NCI-H524 (cell line): ENCODE results near the gene TXNL4B.

Experiments
- DNase-seq, 2 experiments: peaks; one replicate each; lab custom pipeline; 2025; lab: John Stamatoyannopoulos, UW

The TXNL4B gene

DNA sequence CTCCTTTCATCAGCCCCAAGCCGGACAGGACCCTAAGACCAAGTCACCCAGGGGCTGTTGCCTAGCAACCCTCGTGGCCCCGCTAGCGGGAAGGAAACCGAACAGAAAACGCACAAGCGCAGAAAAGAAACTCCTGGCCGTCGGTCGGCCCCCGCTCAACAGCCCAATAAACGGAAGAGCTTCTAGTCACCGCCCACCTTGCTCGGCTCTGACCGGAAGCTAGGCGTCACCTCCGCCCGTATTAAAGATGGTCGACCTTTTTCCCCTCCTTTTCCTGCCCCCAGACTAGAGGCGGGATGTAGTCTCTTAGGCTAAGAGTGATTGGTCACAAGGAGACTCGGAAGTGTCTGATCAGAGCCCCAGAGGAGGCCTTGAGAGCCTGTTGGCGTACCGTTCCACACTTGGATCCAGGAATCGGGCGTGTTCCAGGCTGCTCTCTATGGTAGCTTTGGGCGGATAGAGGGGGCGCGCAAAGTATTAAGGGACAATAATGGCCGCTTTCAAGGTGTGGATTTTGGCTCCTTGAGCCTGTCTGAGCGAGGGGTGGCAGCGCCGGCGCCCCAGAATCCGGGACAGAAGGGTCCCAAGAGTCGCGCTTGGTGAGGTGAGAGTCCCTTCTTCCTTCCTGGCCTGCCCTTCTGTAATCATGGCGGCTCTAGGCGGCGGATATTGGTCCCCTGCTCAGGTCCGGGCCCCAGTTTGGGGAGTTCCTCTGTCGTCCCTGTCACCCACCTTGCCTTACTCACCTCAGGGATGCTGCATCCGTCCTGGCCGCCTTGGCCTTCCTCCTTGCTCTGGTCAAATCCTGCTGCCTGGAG lies at the start of gene TXNL4B, which contains the start of gene DHX38:
Gene TXNL4B, minus strand, starts transcription at position 173 of the 818 bp plus-strand sequence. CDS start 2,871 bp downstream, outside the sequence.
Gene DHX38, plus strand, starts transcription at position 400 of the 818 bp plus-strand sequence. CDS start 2,311 bp downstream, outside the sequence.
- peak; percentile 100 for DNase-seq

DNA sequence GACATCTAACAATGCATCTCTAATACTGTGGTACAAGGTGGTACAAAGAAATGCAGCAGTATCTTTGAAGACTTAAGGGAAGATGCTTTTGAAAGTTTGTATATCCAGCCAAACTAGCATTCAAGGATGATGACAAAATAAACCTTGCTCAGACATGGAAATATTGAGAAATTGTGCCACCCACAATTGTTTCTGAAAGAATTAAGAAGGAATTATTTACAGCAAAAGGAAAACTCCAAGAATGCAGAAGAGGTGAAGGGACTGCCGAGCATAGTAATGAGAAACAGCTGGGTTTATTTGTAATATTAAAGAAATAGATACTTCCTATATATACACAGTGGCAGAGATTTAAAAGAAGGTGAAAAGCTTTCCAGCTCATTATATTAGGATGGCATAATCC lies 49.1 kb upstream of the TXNL4B start:
- no peak for DNase-seq

DNA sequence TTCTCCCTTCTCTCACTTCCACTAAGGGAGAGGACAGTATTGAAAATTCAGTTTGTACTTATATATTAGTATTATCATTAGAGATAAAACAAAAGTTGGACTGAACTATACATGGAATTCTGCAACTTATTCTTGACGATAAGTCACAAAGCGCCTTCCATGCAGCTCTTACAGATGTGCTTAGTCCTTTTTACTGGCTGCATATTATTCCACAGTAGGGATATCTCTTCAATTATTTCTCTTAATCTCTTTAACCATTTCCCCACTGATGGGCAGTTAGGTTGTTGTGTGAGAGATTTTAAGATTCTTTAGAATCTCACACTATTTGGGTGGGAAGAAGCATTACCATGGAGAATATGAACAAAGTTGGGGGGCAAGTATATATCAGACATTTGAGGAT lies 46.5 kb upstream of the TXNL4B start:
- DNase-seq, result no peak

DNA sequence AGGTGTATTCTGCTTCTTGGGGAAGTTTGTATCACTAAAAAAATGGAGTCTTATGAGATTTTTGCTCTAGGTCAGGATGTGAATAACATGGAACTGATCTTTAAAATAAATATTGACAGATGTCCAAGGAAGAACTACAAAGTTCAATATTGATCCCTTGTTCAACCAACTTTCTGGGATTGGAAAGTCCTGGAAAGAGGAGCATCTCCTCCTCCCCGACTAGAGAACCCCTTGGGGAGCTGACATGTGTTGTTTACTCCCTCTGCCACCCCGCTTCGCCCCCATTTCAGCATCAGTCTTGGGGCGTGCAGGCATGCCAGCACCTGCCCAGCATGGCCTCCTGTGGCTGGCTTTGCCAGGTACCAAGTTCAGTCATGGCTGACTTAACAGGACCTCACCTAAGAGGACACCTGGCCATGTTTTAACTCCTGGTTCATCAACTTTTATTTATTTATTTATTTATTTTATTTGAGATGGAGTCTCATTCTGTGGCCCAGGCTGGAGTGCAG lies 44.7 kb upstream of the TXNL4B start:
- no peak for DNase-seq

DNA sequence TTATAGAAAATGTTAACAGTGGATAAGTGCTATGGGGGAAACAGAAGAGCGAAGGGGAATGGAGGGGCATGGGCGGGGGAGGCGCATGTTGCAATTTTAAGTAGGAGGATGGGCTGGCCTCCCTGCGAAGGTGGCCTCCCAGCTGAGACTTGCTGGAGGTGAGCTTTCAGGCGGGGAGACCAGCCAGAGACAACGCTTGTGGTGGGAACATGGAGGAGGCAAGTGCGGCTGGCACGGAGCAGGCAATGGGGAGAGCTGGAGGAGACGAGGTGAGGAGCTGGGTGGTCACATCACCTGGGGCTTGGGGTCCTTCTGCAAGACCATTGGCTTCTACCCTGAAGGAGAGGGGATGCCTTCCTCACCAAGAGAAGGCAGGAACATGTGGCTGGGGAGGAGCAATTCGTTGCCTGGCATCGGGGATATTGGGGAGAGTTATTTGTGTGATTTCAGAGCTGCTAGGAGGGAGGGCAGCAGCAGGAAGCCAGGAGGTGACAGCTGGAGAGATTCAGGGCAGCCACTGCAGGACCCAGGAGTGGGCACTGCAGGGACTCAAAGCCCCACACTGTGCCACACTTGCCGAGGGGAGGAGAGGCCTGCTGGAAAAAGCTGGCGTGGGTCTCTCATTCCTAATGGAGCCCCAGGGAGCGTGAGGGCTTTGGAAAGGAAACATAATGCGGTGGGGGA lies 44.1 kb upstream of the TXNL4B start:
- DNase-seq, result peak in 1 of 2 experiments; percentile 68

DNA sequence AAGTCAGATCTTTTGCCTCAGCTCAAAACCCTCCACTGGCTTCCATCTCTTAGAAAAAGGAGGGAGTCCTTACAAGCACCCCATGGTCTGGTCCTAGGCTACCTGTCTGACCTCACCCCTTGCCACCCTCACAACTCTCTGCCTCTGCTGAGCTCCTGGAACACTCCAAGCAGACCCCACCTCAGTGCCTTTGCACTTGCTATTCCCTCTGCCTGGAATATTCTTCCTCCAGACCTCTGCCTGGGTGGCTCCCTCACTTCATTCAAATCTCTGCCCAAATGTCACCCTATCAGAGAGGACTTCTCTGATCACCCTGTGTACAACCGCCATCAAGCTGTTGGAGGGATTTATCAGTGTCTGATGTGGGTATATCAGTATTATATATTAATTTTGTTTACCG lies 41.1 kb upstream of the TXNL4B start:
- DNase-seq, result no peak

DNA sequence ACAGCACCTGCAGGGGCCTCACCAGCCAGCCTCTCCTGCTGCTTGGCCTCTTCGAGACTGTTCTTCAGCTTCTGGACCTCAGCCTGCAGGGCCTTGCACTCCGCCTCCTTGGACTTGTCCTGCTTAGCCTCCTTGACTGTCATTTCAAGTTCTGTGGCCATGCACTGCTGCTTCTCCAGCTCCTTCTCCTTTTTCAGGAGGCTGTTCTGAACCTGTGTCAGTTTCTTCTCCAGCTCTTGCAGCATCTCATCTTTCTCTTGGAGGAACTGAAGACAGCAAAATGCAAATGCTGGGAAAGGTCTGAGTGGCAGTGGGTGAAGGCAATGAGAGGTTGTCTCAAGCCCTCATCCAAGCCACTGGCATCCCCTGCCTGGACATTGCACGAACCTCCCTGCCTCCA lies 39.3 kb upstream of the TXNL4B start:
- no peak for DNase-seq

DNA sequence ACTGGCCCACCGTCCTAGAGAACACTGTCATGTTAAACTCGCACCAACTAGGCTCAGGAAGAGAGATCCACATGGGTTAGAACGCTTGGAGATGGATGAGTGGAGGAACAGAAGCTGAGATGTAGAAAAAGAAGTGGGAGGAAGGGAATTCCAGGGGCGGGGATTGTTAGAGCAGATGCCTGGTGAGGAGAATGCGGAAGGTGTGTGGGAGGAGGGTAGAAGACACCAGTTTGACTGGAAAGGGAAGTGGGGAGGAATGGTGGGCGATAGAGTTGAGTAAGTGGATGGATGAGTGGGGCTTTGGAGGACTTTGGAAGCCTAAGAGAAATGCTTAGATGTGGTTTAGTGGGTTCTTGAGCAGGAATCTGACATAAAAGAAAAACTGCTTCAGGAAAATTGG lies 37.6 kb upstream of the TXNL4B start:
- DNase-seq, result no peak

DNA sequence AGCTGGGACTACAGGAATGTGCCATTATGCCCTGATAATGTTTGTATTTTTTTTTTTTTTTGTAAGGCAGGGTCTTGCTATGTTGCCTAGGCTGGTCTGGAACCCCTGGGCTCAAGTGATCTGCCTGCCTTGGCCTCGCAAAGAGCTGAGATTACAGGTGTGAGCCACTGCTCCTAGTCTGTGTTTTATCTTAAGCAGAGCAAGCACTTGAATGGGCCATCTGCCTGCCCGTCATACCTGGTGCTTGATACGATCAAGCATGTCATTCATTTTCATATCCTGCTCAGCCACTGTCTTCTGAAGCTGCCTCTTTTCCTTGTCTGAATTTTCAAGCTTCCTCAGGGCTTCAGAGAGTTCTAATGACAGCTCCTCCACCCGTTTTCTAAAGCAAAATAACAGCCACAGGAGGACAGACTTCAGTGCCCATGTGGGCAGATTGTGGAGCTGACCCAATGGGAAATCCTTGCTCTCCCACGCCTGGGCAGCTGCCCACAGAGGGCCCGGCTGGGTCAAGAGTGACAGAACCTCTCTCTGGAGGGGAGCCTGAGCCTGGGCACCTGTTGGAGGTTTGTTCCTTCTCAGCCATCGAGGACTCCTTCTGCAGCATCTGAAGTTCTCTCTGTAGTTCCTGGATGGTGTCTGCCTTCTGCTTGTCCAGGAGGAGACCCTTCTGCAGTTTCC lies 36.7 kb upstream of the TXNL4B start:
- peak in 1 of 2 experiments; percentile 72 for DNase-seq

DNA sequence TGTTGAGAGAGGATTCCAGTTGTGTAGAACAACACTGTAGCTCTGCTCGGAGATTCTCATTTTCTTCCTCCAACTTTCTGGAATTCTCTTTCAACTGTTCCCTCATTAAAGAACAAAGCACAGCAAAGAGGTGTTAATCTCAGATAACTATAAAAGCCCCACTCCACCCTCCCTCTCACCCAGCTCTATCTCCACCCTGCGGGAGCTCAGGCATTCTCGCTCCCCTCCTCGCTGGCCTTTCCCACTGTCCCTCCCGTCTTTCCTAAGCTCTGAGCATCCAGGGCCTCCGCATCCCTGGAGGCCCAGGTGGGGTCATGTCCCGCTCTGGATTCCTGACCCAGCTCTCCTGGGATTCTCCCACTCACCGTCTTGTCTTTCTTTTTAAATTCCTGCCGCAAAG lies 35.3 kb upstream of the TXNL4B start:
- DNase-seq, result no peak

DNA sequence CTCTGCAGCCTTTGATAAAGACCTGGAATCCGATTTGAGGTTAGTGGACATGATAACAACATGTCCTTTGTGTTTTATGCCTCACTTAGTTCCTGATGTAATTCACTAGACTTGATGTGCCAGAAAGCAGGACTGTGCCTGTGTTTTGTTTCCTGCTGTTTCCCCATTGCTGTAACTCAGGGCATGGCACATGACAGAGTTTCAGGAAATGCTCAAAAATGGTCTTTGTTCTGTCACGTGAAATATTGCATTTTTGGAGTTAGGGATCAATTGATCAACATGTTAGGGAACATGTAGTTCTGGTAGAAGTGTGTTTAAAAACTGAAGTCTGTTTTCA lies 33.0 kb upstream of the TXNL4B start:
- DNase-seq, result no peak

DNA sequence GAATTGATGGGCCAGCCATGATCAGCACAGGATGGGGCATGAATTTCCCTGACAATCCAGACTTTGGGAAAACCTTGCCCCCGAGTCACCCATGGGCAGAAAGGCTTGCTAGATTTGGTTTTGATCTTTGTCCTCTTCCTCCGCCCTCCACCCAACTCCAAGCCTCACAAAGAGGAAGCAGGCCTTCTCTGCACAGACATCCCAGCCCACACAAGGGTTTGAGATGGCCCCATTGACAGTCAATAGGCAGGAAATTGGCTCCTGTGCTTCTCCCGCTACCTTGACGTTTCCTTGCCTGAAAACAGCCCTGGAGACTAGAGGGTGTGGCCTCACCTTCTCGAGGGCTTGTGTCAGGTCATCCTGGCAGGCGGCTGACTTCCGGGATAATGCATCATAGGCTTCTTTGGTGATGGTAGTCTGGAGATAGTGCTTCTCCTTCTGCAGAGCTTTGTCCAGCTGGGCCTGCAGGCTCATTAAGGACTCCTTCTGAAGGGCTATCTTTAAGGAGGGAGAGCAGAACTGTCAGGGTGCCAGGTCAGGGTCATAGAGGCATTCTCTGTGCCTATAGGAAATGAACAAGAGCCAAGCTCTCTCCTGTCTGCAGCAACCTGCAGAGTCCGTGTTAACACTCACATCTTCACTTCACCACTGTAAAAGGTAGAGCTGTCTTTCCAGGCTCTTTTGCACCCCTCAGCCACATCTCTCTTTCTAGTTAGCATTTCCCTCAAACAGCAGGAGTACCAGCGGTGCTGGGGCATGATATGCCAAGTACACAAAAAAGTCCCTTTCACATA lies 32.4 kb upstream of the TXNL4B start:
- DNase-seq, result no peak

DNA sequence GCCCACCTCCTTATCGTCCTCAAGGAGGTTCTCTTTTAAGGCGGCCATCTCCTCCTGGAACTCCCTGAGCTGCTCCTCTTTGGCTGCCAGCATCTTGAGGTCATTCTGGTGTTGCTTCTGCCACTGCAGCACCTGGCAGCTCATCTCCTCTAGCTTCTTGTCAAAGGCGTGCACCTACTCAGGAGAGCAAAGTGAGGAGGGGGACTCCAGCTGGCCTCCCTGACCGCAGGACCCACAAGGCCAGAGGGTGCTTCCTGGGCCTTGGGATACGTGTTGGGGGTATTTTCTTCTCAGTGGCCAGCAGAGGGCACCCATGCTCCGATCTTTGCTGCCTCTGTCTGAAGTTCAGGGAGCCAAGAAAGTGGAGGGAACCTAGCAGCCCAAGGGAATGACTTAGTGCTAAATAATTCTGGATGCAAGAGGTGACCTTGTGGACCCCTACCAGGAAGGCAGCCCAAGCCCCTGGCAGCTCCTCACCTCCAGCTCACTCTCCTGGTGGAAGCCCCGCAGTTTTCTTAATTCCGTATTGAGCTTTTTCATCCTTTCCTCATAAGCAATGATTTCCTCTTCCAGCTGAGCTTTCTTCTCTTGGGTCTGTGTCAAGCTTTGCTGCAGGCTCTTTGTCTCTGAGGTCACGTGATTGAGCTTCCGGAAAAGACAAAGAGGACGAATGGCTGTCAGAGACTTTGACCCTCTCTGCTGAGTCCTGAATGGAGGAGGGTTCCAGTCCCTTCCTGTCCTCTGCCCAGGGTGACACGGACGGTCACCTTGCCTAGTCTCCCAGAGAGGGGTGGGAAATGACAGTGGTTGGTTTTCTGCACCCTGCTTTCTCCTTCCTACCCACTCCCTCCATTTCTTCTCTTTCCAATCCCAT lies 31.6 kb upstream of the TXNL4B start:
- peak; percentile 78 to 80 for DNase-seq

DNA sequence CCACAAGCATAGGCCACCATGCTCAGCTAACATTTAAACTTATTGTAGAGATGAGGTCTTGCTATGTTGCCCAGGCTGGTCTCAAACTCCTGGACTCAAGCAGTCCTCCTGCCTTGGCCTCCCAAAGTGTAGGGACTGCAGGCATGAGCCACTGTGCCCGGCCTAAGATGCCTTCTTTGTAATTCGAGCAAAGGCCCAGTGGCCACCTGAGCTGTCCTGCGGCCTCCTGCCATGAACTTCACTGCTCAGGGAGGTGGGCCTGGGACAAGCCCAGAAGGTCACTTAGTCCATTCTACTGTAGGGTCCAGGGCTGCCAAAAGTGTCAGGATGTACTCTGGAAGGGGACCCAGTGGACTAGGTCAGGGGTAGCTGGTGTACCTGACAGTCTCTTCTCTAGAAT lies 30.7 kb upstream of the TXNL4B start:
- DNase-seq, result no peak

DNA sequence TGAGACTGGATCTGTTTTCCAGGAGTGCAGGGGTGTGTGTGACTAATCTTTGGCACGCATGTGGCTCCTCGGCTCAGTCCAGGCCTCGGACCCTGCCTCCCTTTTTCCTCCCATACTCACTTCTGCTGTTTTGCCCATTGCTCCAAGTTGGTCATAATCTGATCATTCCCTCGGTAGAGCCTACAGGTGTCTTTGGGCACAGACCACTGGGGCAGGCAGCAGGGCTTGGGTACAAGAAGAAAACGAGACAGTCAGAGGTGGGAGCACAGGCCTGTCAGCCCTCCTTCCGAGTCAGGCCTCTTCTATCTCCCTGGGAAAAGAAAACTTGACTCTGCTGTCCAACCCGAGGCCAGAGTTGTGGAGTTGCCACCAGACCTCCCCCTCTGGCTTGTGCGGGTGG lies 30.0 kb upstream of the TXNL4B start:
- DNase-seq, result no peak

DNA sequence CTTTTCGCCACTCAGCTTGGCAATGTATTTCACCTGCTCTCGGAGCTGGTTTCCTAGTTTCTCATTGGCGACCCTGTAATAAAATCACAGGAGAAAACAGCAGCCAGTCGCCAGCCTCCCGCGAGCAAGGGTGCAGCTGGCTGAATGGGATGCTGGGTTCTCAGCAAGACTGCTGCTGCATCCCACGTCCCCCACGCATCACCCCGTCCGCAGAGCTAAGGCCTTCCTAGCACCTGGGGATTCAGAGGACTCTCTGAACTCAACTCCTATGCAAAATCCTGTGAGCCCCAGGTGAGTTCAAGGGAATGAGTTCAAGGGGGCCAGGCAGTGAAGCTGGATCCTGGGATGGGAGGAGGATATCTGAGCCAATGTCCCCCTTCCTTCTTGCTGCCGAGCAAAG lies 29.5 kb upstream of the TXNL4B start:
- no peak for DNase-seq

DNA sequence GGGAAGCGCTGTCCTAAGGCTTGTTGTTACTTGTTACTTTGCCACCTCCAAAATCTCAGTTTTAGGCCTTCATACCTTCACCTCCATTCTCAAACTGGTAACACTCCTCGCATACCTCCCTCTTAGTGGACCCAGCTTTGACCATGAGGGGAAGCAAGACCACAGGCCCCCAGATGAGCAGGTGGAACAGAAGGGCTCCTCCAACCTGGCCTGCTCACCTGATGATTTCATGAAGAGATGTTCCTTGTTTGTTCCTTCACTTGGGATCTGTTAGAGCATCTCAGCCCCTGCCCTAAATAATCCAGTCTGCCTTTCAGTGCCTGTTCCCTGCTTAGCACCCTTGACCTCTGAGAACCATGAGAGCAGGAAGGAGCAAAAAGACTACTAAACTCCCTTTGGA lies 28.9 kb upstream of the TXNL4B start:
- no peak for DNase-seq

DNA sequence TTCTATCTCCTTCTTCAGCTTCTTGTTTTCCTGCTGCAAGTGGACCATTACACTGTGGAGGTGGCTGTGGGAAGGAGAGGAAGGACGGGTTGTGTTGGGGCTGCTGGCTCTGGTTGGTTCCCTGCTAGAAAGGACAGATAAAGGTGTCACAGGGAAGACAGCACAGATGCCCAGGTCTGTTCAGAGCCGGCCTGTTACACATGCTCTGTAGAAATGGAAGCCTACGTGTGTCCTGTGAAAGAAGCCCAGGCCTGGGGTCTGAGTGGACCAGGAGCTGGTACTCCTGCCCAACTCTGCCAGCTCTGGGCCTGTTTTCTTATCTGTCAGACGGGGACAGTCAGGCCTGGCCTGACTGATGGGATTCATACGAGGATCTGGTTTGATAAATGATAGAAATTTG lies 26.6 kb upstream of the TXNL4B start:
- DNase-seq, result no peak

DNA sequence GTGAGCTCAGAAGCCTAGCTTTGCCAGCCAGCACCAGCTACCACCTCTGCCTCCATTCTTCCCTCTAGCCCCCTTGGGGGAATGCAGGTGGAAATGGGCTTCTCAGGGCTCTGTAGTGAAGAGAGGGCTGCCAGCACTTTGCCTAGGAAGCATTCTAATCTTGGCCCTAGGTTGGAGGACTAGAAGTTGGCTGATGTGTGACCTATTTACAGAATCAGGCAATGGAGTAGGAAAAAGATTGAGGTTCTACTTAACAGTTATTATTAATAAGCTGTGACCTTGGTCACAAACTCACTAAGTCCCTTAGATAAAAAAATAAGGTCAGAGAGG lies 20.2 kb upstream of the TXNL4B start:
- no peak for DNase-seq

DNA sequence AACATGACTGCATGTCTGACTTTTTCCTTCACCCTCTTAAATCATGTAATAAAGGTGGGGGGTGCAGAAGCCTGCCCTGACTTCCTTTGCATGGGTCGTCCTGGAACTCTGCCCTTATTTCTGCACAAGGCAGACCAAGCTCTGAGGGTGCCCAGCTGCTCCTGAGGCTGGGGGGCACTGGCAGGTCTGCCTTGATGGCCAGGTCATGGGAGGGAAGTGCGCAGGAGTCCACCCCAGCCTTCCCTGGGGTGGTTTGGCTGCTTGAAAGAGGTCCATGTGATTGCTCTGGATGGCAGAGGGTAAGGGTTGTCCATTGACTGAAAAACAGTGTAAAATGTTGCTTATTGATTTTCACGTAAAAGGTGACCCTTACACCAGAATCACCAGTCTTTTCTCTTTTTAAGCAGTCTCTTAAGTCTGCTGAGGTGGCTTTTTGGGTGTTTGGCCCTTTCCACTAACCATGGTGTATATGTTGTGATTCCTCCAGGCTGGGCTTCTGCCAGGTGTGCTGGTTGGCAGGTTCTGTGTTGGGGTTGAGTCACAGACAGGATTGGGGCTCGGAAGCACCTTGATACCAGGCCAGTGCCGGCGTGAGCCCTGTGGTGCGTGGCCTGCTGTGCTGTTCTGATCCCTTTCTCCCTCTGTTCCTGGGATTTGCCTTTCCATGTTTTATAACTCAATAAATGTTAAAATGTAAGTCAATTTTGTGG lies 19.6 kb upstream of the TXNL4B start:
- no peak for DNase-seq

DNA sequence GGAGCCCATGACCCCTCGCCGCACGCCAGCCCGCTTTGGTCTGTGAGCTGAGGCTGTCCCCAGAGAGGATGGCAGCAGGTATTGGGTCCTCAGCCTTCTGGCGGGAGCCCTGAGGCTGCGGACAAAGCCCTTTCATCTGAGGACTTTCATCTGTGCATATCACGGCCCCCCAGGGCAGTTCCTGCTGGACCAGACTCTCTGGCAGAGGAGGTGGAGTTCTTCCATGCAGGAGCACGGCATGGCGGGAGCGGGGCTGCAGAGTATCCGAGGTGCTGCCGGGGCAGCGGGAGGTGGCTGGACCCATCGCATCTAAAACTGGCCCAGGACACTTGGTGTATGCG lies 19.0 kb upstream of the TXNL4B start:
- no peak for DNase-seq
